ENCODE measurements around the gene MAPT.
A peak's percentile ranks its signal among the peaks of the same experiment; 100 is the strongest.

MAPT gene

DNA sequence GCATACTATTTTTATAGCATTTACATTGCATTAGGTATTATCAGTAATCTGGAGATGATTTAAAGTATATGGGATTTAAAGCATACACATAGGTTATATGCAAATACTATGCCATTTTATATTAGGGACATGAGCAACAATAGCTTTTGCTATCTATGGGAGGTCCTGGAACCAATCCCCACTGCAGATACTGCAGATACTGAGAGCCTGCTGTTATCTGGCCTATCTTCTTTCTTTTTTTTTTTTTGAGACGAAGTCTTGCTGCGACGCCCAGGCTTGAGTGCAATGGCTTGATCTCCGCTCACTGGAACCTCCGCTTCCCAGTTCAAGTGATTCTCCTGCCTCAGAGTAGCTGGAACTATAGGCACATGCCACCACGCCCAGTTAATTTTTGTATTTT, 142.1 kb downstream of the MAPT start:
- no peak for DNase-seq

DNA sequence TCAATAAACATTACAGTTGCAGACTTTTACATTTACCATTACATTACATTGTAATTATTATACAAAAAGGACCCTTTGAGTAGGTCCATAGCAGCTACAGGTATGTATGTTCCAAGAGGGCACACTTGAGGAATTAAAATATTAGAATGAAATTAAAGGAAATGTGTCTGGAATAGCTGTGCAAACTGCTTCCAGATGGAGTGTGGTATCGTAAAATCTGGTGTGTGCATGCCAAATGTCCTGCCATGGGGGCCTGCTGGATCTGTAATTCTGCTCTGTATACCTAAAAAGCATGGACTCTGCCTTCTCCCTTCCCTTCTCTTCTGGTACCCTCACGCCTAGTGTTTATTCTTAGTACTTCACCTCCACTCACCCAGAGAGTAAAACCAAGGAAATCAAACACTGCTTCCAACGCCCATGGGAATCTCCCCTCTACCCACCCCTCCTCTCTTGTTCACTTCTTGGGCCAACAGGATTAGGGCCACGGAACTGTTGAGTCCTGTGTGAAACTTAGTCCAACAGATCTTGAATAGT, 143.4 kb downstream of the MAPT start:
- DNase-seq = no peak

DNA sequence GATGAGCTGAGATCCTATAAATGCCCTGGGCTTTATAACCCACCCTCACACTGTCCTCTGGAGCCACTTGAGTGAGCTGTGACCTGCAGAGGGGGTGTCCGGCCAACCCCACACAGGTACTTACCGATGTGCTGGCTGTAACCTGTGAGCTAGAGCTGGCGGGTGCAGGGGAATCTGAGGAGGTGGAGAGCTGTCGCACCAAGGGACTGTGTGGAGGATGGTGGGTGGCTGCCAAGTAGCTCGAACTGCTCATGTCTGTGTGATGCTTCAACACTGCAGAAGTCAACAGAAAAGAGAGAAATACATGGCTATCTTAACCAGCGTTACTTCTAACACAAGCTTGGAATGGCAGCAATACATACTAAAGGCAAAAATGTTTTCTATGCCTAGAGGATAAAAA, 144.1 kb downstream of the MAPT start:
- no peak for DNase-seq

DNA sequence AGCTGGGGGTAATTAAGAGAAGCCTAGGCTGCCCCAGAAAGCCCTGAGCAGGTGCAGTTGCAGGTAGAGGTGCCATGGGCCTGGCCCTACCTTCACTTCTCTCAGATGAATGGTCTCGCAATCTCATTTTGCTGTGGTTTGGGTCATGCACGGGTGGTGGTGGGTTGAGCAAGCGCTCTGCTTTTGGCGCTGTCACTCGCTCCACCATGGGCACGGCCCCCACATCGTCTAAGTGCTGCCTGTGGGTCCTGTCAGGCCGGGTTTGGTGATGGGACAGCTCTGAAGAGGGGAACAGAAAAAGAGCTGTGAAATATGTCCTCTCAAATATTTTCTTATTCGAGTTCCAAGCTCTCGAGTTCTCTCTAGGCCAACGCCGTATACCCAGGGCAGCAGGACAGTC, 144.6 kb downstream of the MAPT start:
- DNase-seq = no peak

DNA sequence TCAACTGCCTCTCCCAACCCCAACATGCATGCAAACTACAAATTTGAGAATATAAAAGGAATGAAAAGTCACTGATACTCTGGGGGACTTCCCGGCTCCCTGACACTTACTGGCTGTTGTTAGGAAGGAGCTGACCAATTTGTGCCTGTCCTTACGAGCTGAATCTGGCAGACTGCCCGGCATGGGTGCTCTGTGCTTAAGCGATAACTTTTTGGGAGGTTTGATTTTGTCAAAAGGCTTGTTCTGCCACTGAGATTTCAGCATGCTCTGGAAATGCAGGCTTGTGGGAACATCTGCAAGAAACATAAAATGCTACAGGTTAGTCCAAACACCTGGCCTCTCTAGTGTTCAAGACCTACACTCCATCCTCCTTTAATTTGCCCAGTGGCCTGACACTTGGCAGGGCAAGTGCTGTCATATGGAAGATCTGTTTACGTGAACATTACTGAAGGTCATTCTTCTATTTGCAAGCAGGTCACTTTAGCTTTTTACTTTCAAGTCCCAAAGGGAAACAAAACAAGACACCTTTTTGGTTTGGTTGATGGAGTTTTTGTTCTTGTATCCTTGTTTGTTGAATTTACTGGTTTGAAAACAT, 145.3 kb downstream of the MAPT start:
- no peak for DNase-seq

DNA sequence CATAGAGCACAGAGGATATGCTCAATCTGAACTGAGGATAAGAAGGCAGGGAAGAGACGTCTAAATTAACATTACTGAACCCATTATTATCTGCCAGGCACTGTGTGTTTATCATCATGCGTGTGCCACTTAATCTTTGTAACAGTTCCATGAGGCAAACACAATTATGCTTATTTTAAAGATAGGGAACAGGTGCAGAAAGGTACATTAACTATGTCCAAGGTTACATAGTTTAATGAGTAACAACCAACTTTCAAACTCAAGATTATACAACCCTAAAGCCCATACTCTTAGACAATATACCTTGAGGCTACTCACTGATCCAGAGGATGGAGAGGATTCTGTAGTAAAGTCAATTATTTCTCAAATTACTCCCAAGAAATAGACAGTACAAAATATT, 147.9 kb downstream of the MAPT start:
- no peak for DNase-seq

DNA sequence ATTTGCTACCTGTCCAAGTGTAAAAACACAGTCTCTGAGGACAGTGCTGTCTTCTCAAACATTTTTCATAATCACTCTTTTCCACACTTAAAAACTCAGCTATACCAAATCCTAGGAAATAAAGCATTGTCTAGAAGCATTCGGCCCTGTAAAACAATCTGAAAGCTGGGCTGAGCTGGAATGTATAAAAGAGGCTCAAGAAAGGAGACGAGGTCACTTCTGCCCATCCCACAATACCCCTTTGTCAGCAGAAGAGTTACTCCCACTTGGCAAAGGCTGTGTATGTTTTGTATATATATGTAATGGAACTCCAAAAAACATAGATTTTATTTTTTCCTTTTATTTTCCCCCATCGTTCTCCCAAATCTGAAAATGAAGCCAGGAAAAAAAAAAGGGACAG, 148.6 kb downstream of the MAPT start:
- DNase-seq = no peak

DNA sequence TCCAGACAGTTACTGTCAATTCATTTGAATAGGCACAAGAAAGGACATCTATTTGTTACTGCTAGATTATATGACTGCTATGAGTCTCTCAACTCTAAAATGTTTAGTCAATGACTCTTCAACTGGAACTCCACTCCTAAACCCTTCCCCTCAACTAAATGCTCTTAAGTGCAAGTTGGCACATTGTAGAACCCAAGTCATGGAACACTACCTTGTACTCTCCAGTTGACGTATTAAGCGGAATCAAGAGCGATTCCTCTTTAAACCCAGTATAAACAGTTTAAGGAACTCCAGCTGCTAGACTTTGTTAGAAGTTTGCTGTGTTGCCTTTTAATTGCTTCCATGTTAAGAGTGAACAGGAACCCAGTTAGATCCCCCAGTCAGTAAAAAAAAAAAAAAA, 149.3 kb downstream of the MAPT start:
- DNase-seq = no peak

DNA sequence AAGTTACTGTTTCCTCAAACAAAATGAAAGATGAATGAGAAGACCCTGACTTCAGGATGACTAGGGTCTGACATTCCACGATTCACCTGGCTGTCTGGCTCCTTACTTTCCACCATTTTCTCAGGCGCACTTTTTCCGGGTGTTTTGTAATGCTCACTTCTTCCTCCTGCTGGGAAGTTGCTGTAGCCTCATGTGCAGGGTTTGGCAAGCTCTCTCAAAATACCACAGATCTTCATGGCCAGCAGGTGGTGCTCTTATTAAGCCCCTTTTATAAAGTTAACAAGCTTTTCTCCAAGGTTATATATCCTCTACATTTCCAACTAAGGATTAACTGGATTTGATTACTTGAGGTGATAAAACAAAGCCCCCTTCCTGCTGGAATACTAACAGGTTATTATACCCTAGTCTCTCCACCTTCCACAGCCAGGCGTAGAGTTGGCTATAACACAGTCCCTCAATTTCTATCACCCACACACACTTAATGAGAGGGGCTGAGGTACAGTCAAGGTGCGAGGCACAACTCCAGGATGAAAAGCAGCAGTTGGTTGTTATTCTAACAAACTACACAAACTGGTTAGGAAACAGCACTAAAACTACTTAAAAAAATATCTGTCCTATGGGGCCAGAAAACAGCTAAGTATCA, 150.1 kb downstream of the MAPT start:
- DNase-seq = peak; percentile 41

DNA sequence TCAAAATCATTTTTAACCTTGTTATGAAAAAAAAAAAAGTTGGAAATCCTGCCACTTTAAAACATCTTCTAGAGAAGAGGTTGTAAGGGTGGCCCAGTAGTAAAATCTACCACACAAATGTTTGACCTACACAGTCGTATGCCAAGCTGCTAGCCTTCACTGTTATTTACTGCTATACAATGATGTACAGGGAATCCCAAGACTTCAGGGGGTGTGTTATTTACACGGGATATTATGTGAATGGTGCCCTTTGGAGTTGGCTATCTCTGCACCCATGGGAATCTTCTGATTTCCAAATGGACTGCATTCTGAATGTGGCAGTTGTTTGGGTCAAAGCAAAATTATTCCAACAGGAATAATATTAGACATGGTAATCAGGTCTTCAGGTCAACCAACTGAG, 150.6 kb downstream of the MAPT start:
- DNase-seq = no peak

DNA sequence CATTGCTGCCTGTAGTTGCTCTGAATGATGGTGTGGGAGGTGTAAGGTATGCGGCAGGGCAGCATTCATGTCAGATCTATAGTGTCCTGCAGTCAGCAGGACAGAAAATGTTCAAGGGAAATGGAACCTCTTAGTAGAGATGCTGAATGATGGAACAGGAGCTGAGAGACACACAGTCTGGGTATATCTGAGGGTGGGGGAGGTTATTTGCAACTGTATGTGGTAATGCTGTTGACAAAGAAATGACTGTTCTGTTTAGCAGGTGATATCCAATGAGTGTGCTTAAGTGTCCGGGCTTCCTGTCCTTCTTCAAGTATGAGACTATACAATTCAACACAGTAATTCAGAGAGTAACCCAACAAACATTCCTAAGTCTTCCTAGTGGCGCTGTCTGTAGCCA, 151.3 kb downstream of the MAPT start:
- no peak for DNase-seq

DNA sequence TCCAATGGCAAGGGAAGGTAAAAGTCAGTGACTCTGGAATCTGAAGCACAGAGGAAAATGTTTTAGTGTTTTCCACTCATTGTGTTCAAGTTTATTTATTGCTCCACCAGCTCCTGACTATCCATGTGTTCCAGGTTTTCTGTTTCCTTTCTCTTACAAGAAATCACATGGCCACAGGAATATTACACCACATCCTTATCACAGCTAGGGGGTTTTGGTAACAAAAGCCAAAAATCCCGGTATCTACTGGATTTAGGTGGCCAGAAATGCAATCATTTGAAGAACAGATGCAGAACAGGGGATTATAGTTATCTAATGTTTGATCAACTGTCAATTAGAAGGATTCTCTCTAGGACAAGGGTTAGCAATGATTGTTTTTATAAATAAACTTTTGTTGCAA, 152.6 kb downstream of the MAPT start:
- no peak for DNase-seq

DNA sequence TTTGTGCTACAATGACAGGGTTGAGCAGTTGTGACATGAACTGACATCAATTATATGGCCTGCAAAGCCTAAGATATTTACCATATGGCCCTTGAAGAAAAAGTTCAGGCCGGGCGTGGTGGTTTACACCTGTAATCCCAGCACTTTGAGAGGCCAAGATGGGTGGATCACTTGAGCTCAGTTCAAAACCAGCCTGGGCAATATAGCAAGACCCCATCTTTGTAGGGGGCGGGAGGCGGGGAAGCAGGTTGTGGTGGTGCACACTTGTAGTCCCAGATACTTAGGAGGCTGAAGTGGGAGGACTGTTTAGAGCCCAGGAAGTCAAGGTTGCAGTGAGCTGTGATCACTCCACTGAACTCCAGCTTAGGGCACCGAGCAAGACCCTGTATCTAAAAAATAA, 153.0 kb downstream of the MAPT start:
- DNase-seq = no peak

DNA sequence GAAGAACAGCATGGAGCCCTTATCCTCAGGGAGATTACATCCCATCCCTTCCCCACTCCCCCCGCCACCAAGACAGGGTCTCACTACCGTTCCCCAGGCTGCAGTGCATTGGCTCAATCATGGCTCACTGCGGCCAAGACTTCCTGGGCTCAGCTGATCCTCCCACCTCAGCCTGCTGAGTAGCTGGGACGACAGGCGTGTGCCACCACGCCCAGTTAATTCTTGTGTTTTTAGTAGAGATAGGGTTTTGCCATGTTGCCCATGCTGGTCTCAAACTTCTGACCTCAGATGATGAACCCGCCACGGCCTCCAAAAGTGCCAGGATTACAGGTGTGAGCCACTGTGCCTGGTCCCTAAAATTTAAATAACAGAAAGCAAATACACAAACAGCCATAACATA, 153.5 kb downstream of the MAPT start:
- DNase-seq = no peak

DNA sequence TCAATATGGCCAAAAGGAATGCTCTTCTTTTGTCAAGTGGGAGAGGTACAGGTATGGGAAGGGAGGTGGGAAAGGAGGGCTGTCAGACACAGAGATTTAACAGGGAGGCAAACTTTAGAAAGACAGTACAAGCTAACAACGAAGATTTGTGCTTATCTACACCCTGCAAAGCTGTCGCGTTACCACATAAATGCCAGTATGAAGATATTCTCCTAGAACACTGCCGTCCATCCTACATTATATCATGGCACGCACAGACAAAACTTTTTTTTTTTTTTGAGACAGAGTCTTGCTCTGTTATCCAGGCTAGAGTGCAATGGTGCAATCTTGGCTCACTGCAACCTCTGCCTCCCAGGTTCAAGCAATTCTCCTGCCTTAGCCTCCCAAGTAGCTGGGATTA, 155.3 kb downstream of the MAPT start:
- no peak for DNase-seq

DNA sequence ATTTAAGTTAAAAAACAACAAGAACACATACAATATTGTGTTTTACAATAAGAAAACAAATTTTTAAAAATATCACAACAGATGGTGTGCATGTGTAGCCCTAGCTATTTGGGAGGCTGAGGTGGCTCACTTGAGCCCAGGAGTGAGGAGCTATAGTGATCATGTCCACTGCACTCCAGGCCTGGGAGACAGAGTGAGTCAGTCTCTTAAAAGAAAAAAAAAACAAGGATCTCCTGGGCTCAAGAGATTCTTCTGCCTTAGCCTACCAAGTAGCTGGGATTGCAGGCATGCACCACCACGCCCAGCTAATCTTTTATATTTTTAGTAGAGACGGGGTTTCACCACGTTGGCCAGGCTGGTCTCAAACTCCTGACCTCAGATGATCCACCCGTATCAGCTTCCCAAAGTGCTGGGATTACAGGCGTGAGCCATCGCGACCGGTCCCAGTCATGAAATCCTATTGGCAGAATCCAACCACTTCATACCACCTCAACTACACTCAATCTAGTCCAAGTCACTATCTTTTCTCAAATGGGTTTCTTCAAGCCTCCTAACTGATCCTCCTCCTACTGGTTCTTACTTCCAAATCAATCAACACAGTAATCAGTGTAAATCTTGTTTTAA, 159.7 kb downstream of the MAPT start:
- no peak for DNase-seq

DNA sequence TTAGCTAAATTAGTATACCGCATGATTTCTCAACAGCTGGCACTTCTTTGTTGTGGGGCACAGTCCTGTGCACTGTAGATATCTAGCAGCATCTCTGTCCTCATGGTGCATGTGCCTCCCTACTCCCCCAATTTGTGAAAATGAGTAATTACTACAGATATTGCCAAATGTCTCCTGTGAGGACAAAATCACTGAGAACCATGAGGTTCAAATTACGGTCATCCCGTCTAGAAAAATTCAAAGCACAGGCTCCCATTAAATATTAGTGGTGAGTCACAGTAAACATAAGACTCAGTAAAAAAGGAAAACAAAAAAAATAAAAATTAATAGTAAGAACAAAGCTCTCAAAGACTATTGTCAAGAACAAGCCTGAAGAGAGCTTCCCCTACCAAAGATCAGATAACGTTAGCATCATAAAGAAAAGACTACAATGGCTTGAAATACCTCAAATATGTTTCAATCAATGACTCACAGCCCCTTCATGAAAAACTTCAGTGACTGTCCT, 162.5 kb downstream of the MAPT start:
- no peak for DNase-seq

DNA sequence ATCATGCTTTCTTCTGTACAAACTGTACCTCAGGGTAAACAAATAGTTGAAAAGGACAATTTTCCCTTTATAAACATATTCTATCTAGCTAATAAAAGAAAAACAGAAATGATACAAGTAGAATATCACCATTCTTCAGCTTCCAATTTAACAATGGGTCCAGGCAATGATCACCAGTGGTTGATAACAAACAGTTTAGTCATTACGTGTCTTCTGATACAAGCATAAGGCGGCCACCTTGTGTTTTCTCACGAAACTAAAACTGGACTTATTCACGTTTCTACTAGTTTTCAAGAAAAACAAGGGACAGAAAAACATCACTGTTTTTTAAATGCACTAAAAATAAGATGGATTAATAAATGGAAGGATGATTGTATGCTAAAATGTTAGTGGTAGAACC, 163.0 kb downstream of the MAPT start:
- DNase-seq = no peak

DNA sequence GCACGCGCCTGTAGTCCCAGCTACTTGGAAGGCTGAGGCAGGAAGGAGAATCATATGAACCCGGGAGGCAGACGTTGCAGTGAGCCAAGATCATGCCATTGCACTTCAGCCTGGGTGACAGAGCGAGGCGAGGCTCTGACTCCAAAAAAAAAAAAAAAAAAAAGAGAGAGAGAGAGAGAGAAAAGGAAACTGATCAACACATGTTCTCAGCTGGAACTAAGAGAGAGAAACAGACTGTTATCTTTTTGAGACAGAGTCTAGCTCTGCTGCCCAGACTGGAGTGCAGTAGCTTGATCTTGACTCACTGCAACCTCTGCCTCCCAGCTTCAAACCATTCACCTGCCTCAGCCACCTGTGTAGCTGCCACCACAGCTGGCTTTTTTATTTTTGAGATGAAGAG, 165.1 kb downstream of the MAPT start:
- DNase-seq = no peak

DNA sequence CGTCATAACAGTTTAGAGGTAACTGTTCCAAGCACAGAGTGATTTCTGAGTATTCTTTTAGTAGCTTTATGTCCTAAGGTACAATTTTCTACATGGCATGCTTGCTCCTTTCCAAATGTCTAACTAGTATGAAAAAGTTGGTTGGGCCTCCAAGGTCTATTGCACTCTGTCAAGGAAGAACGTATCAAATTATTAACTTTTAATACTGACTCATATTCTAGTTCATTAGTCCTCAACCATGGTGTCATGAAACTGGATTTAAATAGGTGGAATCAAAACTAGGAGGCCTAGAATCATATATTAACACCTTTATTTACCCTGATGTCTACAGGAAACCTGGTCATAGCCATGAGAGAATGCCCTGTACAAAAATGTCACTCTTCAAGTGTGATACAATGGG, 166.1 kb downstream of the MAPT start:
- no peak for DNase-seq

DNA sequence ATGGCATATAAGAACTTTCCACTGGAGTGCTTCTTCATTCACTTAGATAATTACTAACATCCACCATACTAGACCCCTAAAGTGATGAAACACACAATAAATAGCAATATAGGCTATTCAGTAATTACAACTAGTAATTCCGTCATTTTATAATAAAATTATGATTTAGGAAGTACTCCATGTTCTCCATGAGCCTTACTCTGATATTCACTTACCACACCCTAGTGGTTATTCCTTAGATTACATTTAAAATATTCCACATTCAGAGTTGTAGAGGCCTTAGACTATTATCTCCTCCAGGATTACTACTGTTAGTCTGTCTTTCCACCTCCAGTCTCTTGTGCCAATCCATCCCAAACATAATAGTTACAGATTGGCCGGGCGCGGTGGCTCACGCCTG, 167.1 kb downstream of the MAPT start:
- DNase-seq = no peak

DNA sequence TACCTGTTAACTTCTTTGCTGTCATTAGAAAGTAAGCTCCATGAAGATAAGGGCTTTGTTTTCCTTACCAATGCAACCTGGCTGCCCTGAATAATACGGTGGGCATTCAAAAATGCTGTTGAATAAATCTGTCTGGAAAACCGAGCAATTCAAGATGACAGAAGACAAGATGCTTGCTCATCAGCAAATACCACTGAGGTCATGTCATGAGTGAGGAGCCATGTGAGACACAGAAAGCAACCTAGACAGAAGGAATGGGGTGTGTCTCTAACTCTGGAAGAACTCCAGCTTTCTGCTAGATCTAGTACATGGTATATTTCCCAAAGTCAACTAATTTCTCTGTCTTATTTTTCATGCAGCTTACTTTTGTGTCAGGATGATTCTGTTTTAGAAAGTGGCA, 168.9 kb downstream of the MAPT start:
- no peak for DNase-seq

DNA sequence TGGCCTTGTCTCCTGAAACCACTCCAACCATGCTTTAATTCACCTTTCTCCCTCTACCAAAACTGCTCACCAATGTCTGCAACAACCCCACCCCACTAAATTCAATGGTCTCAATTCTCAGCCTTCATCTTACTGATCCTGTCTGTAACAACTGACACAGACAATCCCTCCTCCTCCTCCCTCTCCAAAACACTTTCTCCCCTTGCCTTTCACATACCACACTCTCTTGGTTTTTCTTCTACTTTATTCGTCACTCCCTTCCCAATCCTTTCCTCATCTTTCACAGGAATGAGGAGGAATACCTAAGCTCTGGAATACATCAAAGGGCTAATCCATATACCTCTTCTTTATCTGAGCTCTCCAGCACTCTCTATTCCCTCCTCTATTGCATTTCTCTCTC, 170.1 kb downstream of the MAPT start:
- DNase-seq = no peak

DNA sequence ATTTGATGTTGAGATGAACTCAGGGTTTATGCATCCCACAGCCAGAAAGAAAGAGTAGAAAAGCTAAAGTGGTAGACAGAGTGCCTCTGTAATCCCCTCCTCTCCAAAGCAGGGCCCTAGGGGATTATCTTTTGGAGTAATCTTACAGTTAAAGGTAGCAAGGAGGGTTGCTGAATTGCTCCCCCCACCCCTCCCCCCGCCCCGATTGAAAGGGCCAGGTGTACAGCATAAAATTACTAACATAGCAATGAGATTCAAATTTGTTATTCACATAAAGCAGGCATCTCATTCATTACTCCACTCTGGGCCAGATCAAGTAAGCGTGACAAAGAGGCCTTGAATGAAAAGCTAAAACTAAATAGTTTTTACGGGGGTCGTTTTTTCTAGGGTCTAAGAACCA, 177.4 kb downstream of the MAPT start:
- no peak for DNase-seq

DNA sequence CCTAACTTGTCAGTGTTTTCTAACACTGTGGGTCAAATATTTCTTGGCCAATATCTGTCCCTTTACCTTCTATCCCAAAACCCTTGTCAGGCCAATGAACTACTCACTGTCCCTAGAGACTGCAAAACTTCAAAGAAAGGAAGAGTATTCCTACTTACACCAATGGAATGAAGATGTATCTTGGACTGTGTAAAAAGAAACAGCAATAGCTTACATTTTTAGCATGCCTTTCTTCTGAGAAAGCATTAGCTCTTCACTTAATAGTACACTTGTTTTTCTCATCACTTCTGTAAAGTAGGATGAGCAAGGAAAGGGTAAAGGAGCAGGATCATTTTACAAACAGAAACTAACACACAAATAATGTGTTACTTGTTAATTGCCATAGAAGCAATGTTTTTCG, 178.6 kb downstream of the MAPT start:
- DNase-seq = no peak
